HepG2 (cell line): ENCODE measurements around the gene NUBP2. TPM values are rescaled to one million over a fixed set of nuclear protein-coding genes. Genes with fewer than 3 reads are reported as not detected.

Experiments used
- ATAC-seq: fragments of 200-7000 bp; cut with Tn5 transposase; 3 replicates; pipeline ENCODE4 v1.9.1; 2020; ENCODE audit warnings: mild to moderate bottlenecking, moderate library complexity
- BruUV-seq: library from RNA; stranded (reverse); fragments of 400-500 nt; replicated peaks from 2 replicates; lab custom pipeline; 2021; lab: Mats Ljungman, UMichigan
- CTCF ChIA-PET: fragments of 300-600 bp; formaldehyde crosslinking; extraction: SDS; loops from one replicate; lab custom pipeline; 2021; ENCODE audit warnings: low total read pairs, inconsistent platforms, low intra/inter-chr PET ratio; lab: Yijun Ruan, JAX
- POLR2A ChIA-PET: fragments of 350-600 bp; sonication (Branson Sonifier 250); formaldehyde crosslinking; loops from one replicate; lab custom pipeline; 2020; ENCODE audit warnings: antibody characterized with exemption, inconsistent platforms; lab: Yijun Ruan, JAX
- DNase-seq: peaks from one replicate; pipeline ENCODE4 v3.0.0-alpha.2; 2015; ENCODE audit warnings: low spot score
- FAIRE-seq: peaks from 3 replicates; lab custom pipeline; 2011; peaks lifted over from hg19 to GRCh38; lab: Jason Lieb, UNC
- H2AFZ ChIP-seq: one replicate; pipeline ENCODE4 v1.6.1; 2011; ENCODE audit warnings: low read length, inconsistent platforms
- H3K27ac ChIP-seq: fragments of 300-600 bp; 3 replicates; pipeline ENCODE4 v1.8.0; 2011; ENCODE audit warnings: mixed run types, mild to moderate bottlenecking, mixed read lengths, low read length, inconsistent platforms; ENCODE audit not compliant: insufficient read depth; ENCODE audit errors: extremely low read length
- H3K27me3 ChIP-seq, 2 experiments: fragments of 200-600 bp in 1 of 2; 2 replicates in 1 of 2; 3 replicates in 1 of 2; pipeline versions ENCODE4 v1.6.0 to v1.8.0; 2011; ENCODE audit warnings: low read length in 2 of 2, mild to moderate bottlenecking in 2 of 2, moderate library complexity in 2 of 2, inconsistent platforms in 1 of 2; ENCODE audit not compliant: insufficient read depth in 2 of 2, control insufficient read depth in 1 of 2
- H3K36me3 ChIP-seq, 2 experiments: fragments of 200-600 bp in 1 of 2; replicated peaks in 1 of 2; 2 replicates in 1 of 2; 3 replicates in 1 of 2; pipeline versions ENCODE4 v1.5.1 to v1.8.0; 2011; ENCODE audit warnings: low read length in 2 of 2, inconsistent platforms in 1 of 2; ENCODE audit not compliant: insufficient read depth in 2 of 2, control insufficient read depth in 1 of 2
- H3K4me1 ChIP-seq: 2 replicates; pipeline ENCODE4 v1.5.1; 2012; ENCODE audit warnings: low read length, inconsistent platforms; ENCODE audit not compliant: insufficient read depth
- H3K4me2 ChIP-seq: 2 replicates; pipeline ENCODE4 v1.6.0; 2011; ENCODE audit warnings: low read depth, low read length, inconsistent platforms
- H3K4me3 ChIP-seq, 3 experiments: fragments of 200-600 bp in 1 of 3; sonication (generic), shearing (Covaris generic) in 1 of 3; replicated peaks in 1 of 3; 2 replicates each; pipeline ENCODE4 v1.5.1; 2011 to 2016; ENCODE audit warnings: low read length in 3 of 3, inconsistent platforms in 2 of 3, low read depth in 2 of 3, mild to moderate bottlenecking in 2 of 3, control low read depth in 1 of 3, mixed read lengths in 1 of 3; ENCODE audit not compliant: insufficient read depth in 1 of 3
- H3K79me2 ChIP-seq: one replicate; pipeline ENCODE4 v1.6.1; 2011; ENCODE audit warnings: low read length, inconsistent platforms; ENCODE audit not compliant: insufficient read depth
- H3K9ac ChIP-seq: 2 replicates; pipeline ENCODE4 v1.6.0; 2011; ENCODE audit warnings: mild to moderate bottlenecking, low read depth, low read length, inconsistent platforms; ENCODE audit not compliant: insufficient read depth
- H3K9me3 ChIP-seq: 2 replicates; pipeline ENCODE4 v1.5.1; 2012; ENCODE audit warnings: mild to moderate bottlenecking, low read length
- H4K20me1 ChIP-seq: 2 replicates; pipeline ENCODE4 v1.6.0; 2011; ENCODE audit warnings: inconsistent platforms, mild to moderate bottlenecking, low read length, moderate library complexity; ENCODE audit not compliant: insufficient read depth
- HMGA1 ChIP-seq: sonication (generic); formaldehyde crosslinking; conservative IDR thresholded peaks from 2 replicates; pipeline ENCODE4 v1.4.0; 2020; ENCODE audit warnings: missing genetic modification reagents
- IRF2 ChIP-seq: IDR thresholded peaks from 2 replicates; pipeline ENCODE4 v1.6.1; 2018; ENCODE audit warnings: missing genetic modification reagents, missing compliant biosample characterization
- TBL1XR1 ChIP-seq: fragments of 150-350 bp; IDR thresholded peaks from 2 replicates; pipeline ENCODE4 v1.6.1; 2014; ENCODE audit warnings: borderline replicate concordance, low read length; ENCODE audit not compliant: partially characterized antibody
- ZBTB7B ChIP-seq: sonication (generic); formaldehyde crosslinking; IDR thresholded peaks from 2 replicates; pipeline ENCODE4 v1.4.0; 2020; ENCODE audit warnings: missing genetic modification reagents
- ZFX ChIP-seq: sonication (generic); formaldehyde crosslinking; IDR thresholded peaks from 2 replicates; pipeline ENCODE4 v1.4.0; 2020; ENCODE audit warnings: mild to moderate bottlenecking, low read depth, missing genetic modification reagents, moderate library complexity
- ZNF333 ChIP-seq: sonication (generic); formaldehyde crosslinking; IDR thresholded peaks from 2 replicates; pipeline ENCODE4 v1.4.0; 2020; ENCODE audit warnings: mild to moderate bottlenecking, missing genetic modification reagents, borderline replicate concordance
- ZNF878 ChIP-seq: sonication (generic); formaldehyde crosslinking; IDR thresholded peaks from 2 replicates; pipeline ENCODE4 v1.8.1; 2023; ENCODE audit warnings: mild to moderate bottlenecking, missing genetic modification reagents, moderate library complexity
- WGBS: methylation state at CpG from one replicate; pipeline ENCODE4 v1.1.6; 2017; ENCODE audit warnings: low lambda C conversion rate; 5-methylcytosine and 5-hydroxymethylcytosine counted together
- in situ Hi-C: cut with HindIII; loops from 2 replicates; pipeline ENCODE4 v1.10.0; 2017; ENCODE audit warnings: low pct_unique_long_range_greater_than_20kb; ENCODE audit not compliant: extremely low pct_ligation_motif_present
- intact Hi-C: fragments of 100-400 bp; cut with micrococcal nuclease; formaldehyde crosslinking; loops from one replicate; pipeline ENCODE4 v1.10.0; 2022; ENCODE audit not compliant: unreplicated experiment
- polyA plus RNA-seq, 8 experiments: library from polyadenylated mRNA; depleted of rRNA in 3 of 8; stranded (reverse) in 7 of 8; unstranded in 1 of 8; fragments of >200 nt; fragmentation: Illumina TruSeq in 4 of 8; extraction: Trizol in 4 of 8; gene quantifications; 2 replicates each; pipeline versions ENCODE4 v1.2.1 to v1.2.3, GENCODE V29; 2011 to 2016; ENCODE audit warnings: low read depth in 4 of 8, missing spikeins in 1 of 8, mixed read lengths in 1 of 8; ENCODE audit not compliant: insufficient read depth in 1 of 8
- total RNA-seq, 5 experiments: library from RNA; depleted of rRNA; stranded (reverse); fragments of >200 nt; fragmentation: Illumina TruSeq; extraction: Trizol; gene quantifications; 2 replicates each; pipeline ENCODE4 v1.2.3, GENCODE V29; 2016; ENCODE audit warnings: low read depth in 1 of 5
- TF ChIP-seq, protein P1 (sequence below): sonication (generic); formaldehyde crosslinking; IDR thresholded peaks from 2 replicates; pipeline ENCODE4 v1.8.1; 2023; ENCODE audit warnings: mild to moderate bottlenecking, missing genetic modification reagents, borderline replicate concordance
- TF ChIP-seq, protein P2 (sequence below), 2 experiments: sonication (generic) in 1 of 2; formaldehyde crosslinking in 1 of 2; IDR thresholded peaks; 2 replicates each; pipeline versions ENCODE4 v1.5.1 to v1.6.1; 2011 to 2020; ENCODE audit warnings: borderline replicate concordance in 1 of 2, low read depth in 1 of 2, low read length in 1 of 2, mild to moderate bottlenecking in 1 of 2, missing genetic modification reagents in 1 of 2, moderate library complexity in 1 of 2
- TF ChIP-seq, protein P3 (sequence below): sonication (generic); formaldehyde crosslinking; IDR thresholded peaks from 2 replicates; pipeline ENCODE4 v1.8.0; 2022; ENCODE audit warnings: mild to moderate bottlenecking, missing genetic modification reagents, moderate library complexity

NUBP2 gene
- total and polyA plus RNA-seq, 2 of the 13 experiments (the other 11 are each of a cell fraction or from before 2014, with no cell fraction given) = 25.7 to 61.5 TPM

DNA sequence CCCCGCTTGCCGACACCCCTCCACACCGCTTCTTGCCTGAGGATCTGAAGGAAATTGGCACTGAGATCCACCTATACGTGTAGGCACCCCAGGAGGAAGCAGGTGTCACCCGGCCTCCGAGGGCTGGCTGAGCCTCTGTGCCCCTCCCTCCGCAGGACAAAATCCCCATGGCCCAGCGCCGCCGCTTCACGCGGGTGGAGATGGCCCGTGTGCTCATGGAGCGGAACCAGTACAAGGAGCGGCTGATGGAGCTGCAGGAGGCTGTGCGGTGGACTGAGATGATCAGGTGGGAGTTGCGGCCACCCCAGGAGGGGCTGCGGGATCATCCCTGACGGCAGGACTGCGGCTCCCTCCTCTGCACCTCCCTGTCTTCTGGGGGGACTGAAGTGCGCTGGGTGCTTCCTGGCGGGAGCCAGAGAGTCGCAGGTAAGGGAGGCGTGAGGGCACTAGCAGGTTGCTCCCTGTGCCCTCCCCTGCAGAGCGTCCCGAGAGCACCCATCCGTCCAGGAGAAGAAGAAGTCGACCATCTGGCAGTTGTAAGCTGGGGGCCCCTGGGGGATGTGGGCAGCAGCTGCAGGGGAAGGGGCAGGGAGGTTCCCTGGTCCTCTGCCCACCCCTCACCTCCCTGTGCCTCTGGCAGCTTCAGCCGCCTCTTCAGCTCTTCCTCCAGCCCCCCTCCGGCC lies 20.4 kb upstream of the NUBP2 start:
- no peak overlapping the region for H3K4me2 ChIP-seq
- FAIRE-seq (no peak), ATAC-seq (no peak), DNase-seq (no peak)
- POLR2A ChIA-PET = no interaction called here
- peaks cover 9% of the 10 kb centered on the region for H3K4me1 ChIP-seq
- no peak overlapping the region for H2AFZ ChIP-seq
- BruUV-seq = no TSS peak
- TF ChIP-seq HMGA1 (CRISPR knock-in tag) (no peak), ZBTB7B (no peak), ZNF878 (CRISPR knock-in tag) (no peak), ZNF333 (CRISPR knock-in tag) (no peak), TBL1XR1 (no peak), ZFX (no peak), IRF2 (no peak)
- TF ChIP-seq, protein P1, sequence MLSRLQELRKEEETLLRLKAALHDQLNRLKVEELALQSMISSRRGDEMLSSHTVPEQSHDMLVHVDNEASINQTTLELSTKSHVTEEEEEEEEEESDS (CRISPR knock-in tag) = no peak
- TF ChIP-seq, protein P2, sequence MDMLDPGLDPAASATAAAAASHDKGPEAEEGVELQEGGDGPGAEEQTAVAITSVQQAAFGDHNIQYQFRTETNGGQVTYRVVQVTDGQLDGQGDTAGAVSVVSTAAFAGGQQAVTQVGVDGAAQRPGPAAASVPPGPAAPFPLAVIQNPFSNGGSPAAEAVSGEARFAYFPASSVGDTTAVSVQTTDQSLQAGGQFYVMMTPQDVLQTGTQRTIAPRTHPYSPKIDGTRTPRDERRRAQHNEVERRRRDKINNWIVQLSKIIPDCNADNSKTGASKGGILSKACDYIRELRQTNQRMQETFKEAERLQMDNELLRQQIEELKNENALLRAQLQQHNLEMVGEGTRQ (IDR thresholded peaks at IDR 0.05; ENCODE audit: low read depth, low read length) = no peak
- TF ChIP-seq, protein P2 (CRISPR knock-in tag; IDR thresholded peaks at IDR 0.05; ENCODE audit: borderline replicate concordance) = no peak
- TF ChIP-seq, protein P3, sequence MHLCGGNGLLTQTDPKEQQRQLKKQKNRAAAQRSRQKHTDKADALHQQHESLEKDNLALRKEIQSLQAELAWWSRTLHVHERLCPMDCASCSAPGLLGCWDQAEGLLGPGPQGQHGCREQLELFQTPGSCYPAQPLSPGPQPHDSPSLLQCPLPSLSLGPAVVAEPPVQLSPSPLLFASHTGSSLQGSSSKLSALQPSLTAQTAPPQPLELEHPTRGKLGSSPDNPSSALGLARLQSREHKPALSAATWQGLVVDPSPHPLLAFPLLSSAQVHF (CRISPR knock-in tag) = no peak
- CTCF ChIA-PET = no interaction called here
- no peaks in the 10 kb centered on the region for H3K27me3 ChIP-seq
- WGBS = 97% methylated on average over 20 of the region's 30 CpGs
- no peaks in the 10 kb centered on the region for H3K9me3 ChIP-seq
- H3K36me3 ChIP-seq = peaks cover 22 to 35% of the 10 kb centered on the region in 2 experiments; a peak in 4 of 5 replicates
- in situ Hi-C loops (no loop called here), intact Hi-C loops (no loop called here)
- H3K4me3 ChIP-seq = no peak overlapping the region
- no peak overlapping the region for H3K27ac ChIP-seq
- H3K79me2 ChIP-seq = no peaks in the 10 kb centered on the region
- no peak overlapping the region for H3K9ac ChIP-seq
- H4K20me1 ChIP-seq = no peaks in the 10 kb centered on the region
